Thyroid gland (tissue), 4 donors: ENCODE measurements around the gene WWC2. TPM values are rescaled to one million over a fixed set of nuclear protein-coding genes. Genes with fewer than 3 reads are reported as not detected.

Source experiments
- DNase-seq, 2 donors: peaks; one replicate each; pipeline ENCODE4 v3.0.0-alpha.2; 2019
- H3K27ac ChIP-seq, 3 donors: fragments of 200-600 bp; sonication (generic); 1 replicate in 2 of 3; 2 replicates in 1 of 3; pipeline ENCODE4 v1.5.1; 2016 to 2019; ENCODE audit warnings: mild to moderate bottlenecking in 1 of 3, moderate library complexity in 1 of 3
- H3K27me3 ChIP-seq: fragments of 200-600 bp; sonication (generic); one replicate; pipeline ENCODE4 v1.5.1; 2019
- H3K36me3 ChIP-seq, 2 donors: fragments of 200-600 bp; sonication (generic); one replicate each; pipeline ENCODE4 v1.5.1; 2016 to 2019
- H3K4me1 ChIP-seq, 2 donors: fragments of 200-600 bp; sonication (generic); one replicate each; pipeline ENCODE4 v1.5.1; 2017 to 2019
- H3K4me3 ChIP-seq, 3 donors: fragments of 200-600 bp; sonication (generic); replicated peaks in 1 of 3; 1 replicate in 2 of 3; 2 replicates in 1 of 3; pipeline ENCODE4 v1.5.1; 2016; ENCODE audit warnings: mild to moderate bottlenecking in 1 of 3
- H3K9me3 ChIP-seq: fragments of 200-600 bp; sonication (generic); one replicate; pipeline ENCODE4 v1.5.1; 2017
- CTCF ChIP-seq, 6 experiments: fragments of 200-600 bp in 3 of 6; fragments of 450-650 bp in 3 of 6; sonication (generic) in 3 of 6; IDR thresholded peaks; one replicate each; pipeline ENCODE4 v1.5.1; 2016 to 2019; ENCODE audit warnings: antibody characterized with exemption in 6 of 6, mild to moderate bottlenecking in 2 of 6, inconsistent platforms in 1 of 6, moderate library complexity in 1 of 6
- POLR2A ChIP-seq, 2 donors: fragments of 450-650 bp; IDR thresholded peaks; one replicate each; pipeline ENCODE4 v1.6.1; 2017; ENCODE audit warnings: antibody characterized with exemption in 2 of 2, mild to moderate bottlenecking in 2 of 2, moderate library complexity in 1 of 2
- WGBS, 2 donors: methylation state at CpG; one replicate each; pipeline ENCODE4 v1.1.5; 2017; 5-methylcytosine and 5-hydroxymethylcytosine counted together
- intact Hi-C: fragments of 100-400 bp; cut with DNase I; formaldehyde crosslinking; loops from one replicate; pipeline ENCODE4 v1.15.1; 2023
- total RNA-seq, 4 donors: library from RNA; depleted of rRNA; stranded (reverse); fragments of >200 nt; gene quantifications; one replicate each; pipeline ENCODE4 v1.2.3, GENCODE V29; 2016

The WWC2 gene
- total RNA-seq, 4 donors from 2014 or later: 44.6 to 87.4 (median 53.5) TPM

- Histone ChIP-seq H3K36me3 (peaks cover 20 to 25% of the 10 kb centered on the region in 2 donors), H3K27me3 (no peaks in the 10 kb centered on the region), H3K4me1 (peaks cover 5 to 11% of the 10 kb centered on the region in 2 donors), H3K4me3 (no peak overlapping the region), H3K27ac (no peak overlapping the region), H3K9me3 (no peaks in the 10 kb centered on the region)
- intact Hi-C loops: loop anchor here (5.0 kb wide), 1 partner anchor 186 kb away; no protein-coding TSS in a partner anchor
- WGBS, 2 donors: 95 to 97% methylated on average over 6 of the region's 6 CpGs
- TF ChIP-seq POLR2A (IDR thresholded peaks at IDR 0.05) (no peak), CTCF (IDR thresholded peaks at IDR 0.05) (no peak)
- no peak for DNase-seq
These were observed 158.8 kb downstream of the WWC2 start for GRCh38 chr4:183257808-183258207.

GRCh38 chr4:183260491-183261151 is 161.6 kb downstream of the WWC2 start:
- no peak for DNase-seq
- peaks cover 13 to 16% of the 10 kb centered on the region in 2 donors for H3K36me3 ChIP-seq
- no peak overlapping the region for H3K4me3 ChIP-seq
- intact Hi-C loops: loop anchor here (5.0 kb wide), 1 partner anchor 323 kb away; no protein-coding TSS in a partner anchor
- no peaks in the 10 kb centered on the region for H3K27me3 ChIP-seq
- peaks cover 5 to 11% of the 10 kb centered on the region in 2 donors for H3K4me1 ChIP-seq
- WGBS, 2 donors: 88 to 90% methylated on average over 10 of the region's 10 CpGs
- TF ChIP-seq POLR2A (IDR thresholded peaks at IDR 0.05): no peak
- TF ChIP-seq CTCF (IDR thresholded peaks at IDR 0.05): no peak
- H3K9me3 ChIP-seq: no peaks in the 10 kb centered on the region
- no peak overlapping the region for H3K27ac ChIP-seq

GRCh38 chr4:183261953-183262775 is 163.1 kb downstream of the WWC2 start:
- no peak for TF ChIP-seq POLR2A (IDR thresholded peaks at IDR 0.05)
- peak; percentile 55 to 90 (median 76) for TF ChIP-seq CTCF (IDR thresholded peaks at IDR 0.05)
- 13% methylated on average over 7 of the region's 7 CpGs for WGBS, 2 donors
- Histone ChIP-seq H3K4me3 (no peak overlapping the region), H3K27ac (peak overlapping the region in 2 of 3 donors; percentile 55), H3K27me3 (no peaks in the 10 kb centered on the region), H3K36me3 (peaks cover 18 to 23% of the 10 kb centered on the region in 2 donors), H3K4me1 (peaks cover 5 to 11% of the 10 kb centered on the region in 2 donors), H3K9me3 (no peaks in the 10 kb centered on the region)
- peak; percentile 82 to 88 for DNase-seq
- intact Hi-C loops: loop anchor here (5.0 kb wide), 1 partner anchor 325 kb away; no protein-coding TSS in a partner anchor

GRCh38 chr4:183262776-183263100 is 163.7 kb downstream of the WWC2 start:
- DNase-seq: no peak
- H3K27me3 ChIP-seq: no peaks in the 10 kb centered on the region
- intact Hi-C loops: loop anchor here (5.0 kb wide), 1 partner anchor 325 kb away; no protein-coding TSS in a partner anchor
- TF ChIP-seq CTCF (IDR thresholded peaks at IDR 0.05): peak in 1 of 6 experiments; percentile 5
- TF ChIP-seq POLR2A (IDR thresholded peaks at IDR 0.05): no peak
- peak overlapping the region in 1 of 3 donors; percentile 55 for H3K27ac ChIP-seq
- peaks cover 23 to 28% of the 10 kb centered on the region in 2 donors for H3K36me3 ChIP-seq
- 25 to 30% methylated on average over 6 of the region's 6 CpGs for WGBS, 2 donors
- no peaks in the 10 kb centered on the region for H3K9me3 ChIP-seq
- peaks cover 5 to 11% of the 10 kb centered on the region in 2 donors for H3K4me1 ChIP-seq
- no peak overlapping the region for H3K4me3 ChIP-seq
